GM18511 (cell line): Measurements from ENCODE around the gene KLK1.
"Not testable (repeated sequence)": the region's sequence is repeated elsewhere in the genome, so short reads cannot be mapped to it uniquely, and the experiment has no call there.

Source experiments
- ATAC-seq: cut with Tn5 transposase; IDR thresholded peaks from one replicate; pipeline ENCODE4 v1.9.1; 2021; ENCODE audit warnings: mild to moderate bottlenecking, moderate library complexity; ENCODE audit not compliant: unreplicated experiment

The KLK1 gene

GRCh38 chr19:50817941-50818858 lies 5.4 kb downstream of the KLK1 start:
- peak; percentile 69 for ATAC-seq

DNA sequence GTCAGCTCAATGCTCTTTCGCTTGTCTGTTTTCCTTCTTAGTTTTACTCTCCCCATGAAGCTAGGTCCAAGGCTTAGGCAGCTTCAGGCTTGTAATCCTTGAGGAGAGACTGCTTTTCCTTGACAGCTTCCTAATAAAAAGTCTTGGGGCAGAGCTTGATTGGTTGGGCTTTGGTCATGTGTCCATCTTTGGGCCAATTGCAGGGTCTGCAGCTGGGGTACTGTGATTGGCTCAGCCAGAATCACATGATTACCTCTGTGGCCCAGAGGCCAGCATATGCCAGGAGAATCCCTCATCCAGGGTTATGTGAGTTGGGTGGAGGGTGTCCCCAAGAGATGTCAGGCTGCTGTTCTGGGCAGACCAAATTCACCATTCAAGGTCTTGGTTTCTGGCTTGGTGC lies 8.1 kb downstream of the KLK1 start:
- no peak for ATAC-seq

- ATAC-seq: no peak
Measured at GRCh38 chr19:50814883-50815282, 8.7 kb downstream of the KLK1 start.

GRCh38 chr19:50812474-50812873 lies 11.1 kb downstream of the KLK1 start:
- ATAC-seq: no peak

GRCh38 chr19:50811622-50812238 lies 11.9 kb downstream of the KLK1 start:
- not testable (repeated sequence) for ATAC-seq

- no peak for ATAC-seq
Measured at GRCh38 chr19:50808856-50809255, 14.7 kb downstream of the KLK1 start.

- ATAC-seq: peak; percentile 92
Measured at GRCh38 chr19:50804420-50805272, 18.9 kb downstream of the KLK1 start.

DNA sequence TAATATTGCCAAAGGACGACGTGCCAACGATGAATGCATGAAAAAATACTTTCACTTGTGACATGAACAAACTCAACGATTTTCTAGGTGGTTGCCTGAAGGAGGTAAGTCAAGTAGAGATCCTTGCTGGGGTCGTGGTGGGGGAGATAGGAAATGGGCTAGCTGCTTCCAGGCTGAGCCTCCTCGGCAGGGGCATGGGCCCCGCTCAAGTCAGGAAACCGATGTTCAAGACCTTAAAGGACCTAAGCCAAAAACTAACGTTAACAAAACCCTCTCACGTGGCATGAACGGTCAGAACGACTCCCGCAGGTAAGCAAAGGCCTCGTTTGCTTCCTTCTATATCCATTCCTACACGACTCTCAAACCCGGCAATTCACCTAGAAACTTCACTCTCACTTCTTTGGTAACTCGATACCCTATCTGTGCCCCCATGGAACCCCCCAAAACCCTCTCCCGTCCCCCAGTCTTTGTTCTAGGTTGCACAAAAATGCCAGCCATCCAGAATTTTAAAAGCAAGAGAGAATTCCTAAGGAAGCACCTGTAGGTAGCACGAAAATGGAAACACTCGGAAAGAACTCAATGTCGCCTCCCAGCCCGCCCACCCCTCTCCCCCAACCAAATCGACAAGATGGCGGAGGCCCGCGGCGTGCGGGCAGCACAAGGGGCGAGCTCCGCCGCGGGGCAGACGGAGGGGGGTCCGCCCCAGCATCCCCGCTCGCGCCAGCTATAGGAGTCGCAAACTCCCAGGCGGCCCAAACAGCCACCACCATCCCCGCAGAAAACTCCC lies 19.8 kb downstream of the KLK1 start:
- peak; percentile 21 for ATAC-seq

- no peak for ATAC-seq
Measured at GRCh38 chr19:50801107-50801506, 22.5 kb downstream of the KLK1 start.

GRCh38 chr19:50799547-50799851 lies 24.1 kb downstream of the KLK1 start:
- no peak for ATAC-seq

DNA sequence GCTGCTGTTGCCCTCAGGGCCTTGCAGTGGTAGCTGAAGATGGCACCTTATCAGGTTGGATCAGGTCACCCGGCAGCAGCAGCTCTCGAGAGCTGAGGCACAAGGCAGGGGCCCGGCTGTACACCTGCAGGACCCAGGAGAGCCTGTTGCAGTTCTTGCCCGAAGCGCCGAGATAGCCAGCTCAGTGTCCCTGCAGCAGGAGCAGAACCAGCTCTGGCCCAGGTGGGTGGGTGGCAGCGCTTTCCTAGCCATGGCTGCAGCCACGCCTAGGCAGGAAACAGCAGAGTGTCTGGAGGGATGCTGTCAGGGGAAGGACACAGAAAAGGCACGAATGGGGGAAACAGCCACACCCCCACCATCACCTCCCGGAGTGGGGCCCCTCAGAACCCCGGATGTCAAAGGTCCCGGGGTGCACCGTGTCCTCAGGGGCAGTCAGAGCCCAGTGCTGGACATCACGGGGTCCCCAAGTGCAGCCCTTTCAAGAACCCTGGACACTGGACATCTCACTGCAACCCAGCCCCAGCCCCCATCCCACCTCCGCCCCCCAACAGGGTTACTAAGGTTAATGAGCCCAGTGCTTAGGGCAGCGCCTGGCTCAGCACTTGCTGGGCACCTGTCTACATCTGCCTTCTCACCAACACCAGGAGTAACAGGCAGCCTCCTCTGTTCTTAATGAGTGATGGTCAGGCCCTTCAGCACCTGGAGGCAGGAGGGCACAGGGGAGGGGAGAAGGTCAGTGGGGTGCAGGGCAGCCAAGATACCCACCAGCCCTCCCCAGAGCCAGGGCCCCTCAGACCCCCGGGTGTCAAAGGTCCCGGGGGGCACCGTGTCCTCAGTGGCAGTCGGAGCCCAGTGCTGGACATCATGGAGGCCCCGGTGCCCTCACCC lies 24.7 kb downstream of the KLK1 start:
- no peak for ATAC-seq

GRCh38 chr19:50797781-50798658 lies 25.6 kb downstream of the KLK1 start:
- ATAC-seq: no peak

GRCh38 chr19:50797429-50797780 lies 26.2 kb downstream of the KLK1 start:
- no peak for ATAC-seq

GRCh38 chr19:50796634-50797428 lies 26.8 kb downstream of the KLK1 start:
- ATAC-seq: no peak

DNA sequence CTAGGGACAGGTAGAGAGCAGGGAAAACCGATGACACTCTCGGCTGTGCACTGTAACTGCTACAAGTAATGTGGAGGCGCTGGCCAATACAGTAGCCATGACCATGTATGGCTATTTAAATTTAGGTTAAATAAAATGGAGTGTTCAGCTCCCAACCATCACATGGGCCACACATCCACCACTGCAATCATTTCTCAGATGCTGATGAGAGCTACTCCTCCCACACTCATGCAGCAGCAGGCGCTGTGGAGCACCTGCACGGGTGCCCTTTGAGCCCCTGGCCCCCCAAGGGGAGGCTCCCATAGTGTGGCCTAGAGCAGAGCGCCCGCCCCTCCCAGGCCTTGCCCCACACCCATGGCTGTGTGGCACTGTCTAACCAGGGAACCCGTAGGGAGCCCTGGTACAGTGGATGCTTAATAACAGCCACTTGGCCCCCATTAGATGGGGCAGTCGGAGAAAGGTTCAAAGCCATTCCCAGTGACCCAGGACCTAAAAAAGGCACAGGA lies 27.4 kb downstream of the KLK1 start:
- no peak for ATAC-seq

- ATAC-seq: no peak
Measured at GRCh38 chr19:50795664-50796073, 27.9 kb downstream of the KLK1 start.

GRCh38 chr19:50794876-50795663 lies 28.5 kb downstream of the KLK1 start:
- ATAC-seq: no peak
